PFSK-1 (cell line): ENCODE data around the gene NDEL1.

Experiments used
- FOXP2 ChIP-seq: optimal IDR thresholded peaks from 2 replicates; pipeline ENCODE3; 2011; ENCODE audit warnings: borderline replicate concordance, control low read depth, inconsistent platforms; ENCODE audit not compliant: insufficient read depth; ENCODE audit errors: extremely low read length, extremely low read depth
- POLR2AphosphoS5 ChIP-seq: IDR thresholded peaks from 2 replicates; pipeline ENCODE4 v1.6.1; 2012; ENCODE audit warnings: low read depth, mild to moderate bottlenecking, control low read depth, low read length, moderate library complexity
- REST ChIP-seq, 2 experiments: IDR thresholded peaks; 2 replicates each; pipeline versions ENCODE4 v1.6.1 to v1.8.0; 2011 to 2012; ENCODE audit warnings: low read depth in 2 of 2, low read length in 2 of 2, control low read depth in 1 of 2, inconsistent platforms in 1 of 2, mild to moderate bottlenecking in 1 of 2, moderate library complexity in 1 of 2; ENCODE audit not compliant: insufficient read depth in 1 of 2
- SIN3A ChIP-seq: IDR thresholded peaks from 2 replicates; pipeline ENCODE4 v1.6.1; 2012; ENCODE audit warnings: mild to moderate bottlenecking, low read length, moderate library complexity, borderline replicate concordance; ENCODE audit not compliant: insufficient read depth
- TAF1 ChIP-seq: IDR thresholded peaks from 2 replicates; pipeline ENCODE4 v1.6.1; 2012; ENCODE audit warnings: low read length, control low read depth, borderline replicate concordance; ENCODE audit not compliant: insufficient read depth

NDEL1 gene

GRCh38 chr17:8430966-8431365 is 4.7 kb upstream of the NDEL1 start:
- no peak for TF ChIP-seq SIN3A
- TF ChIP-seq POLR2AphosphoS5, result no peak
- no peak for TF ChIP-seq REST (IDR thresholded peaks at IDR 0.05; ENCODE audit: insufficient read depth in 1 of 2, low read depth in 2 of 2, low read length in 2 of 2)
- TF ChIP-seq FOXP2, result no peak
- TF ChIP-seq TAF1, result no peak

GRCh38 chr17:8436169-8436843 is 622 bp downstream of the NDEL1 start:
- TF ChIP-seq SIN3A (0 out of 2 replicates have a peak, but pooled peaks have one; percentile 28), TAF1 (no peak)

GRCh38 chr17:8436844-8437171 is 1.1 kb downstream of the NDEL1 start:
- TF ChIP-seq SIN3A (no peak), REST (IDR thresholded peaks at IDR 0.05; ENCODE audit: insufficient read depth in 1 of 2, low read depth in 2 of 2, low read length in 2 of 2) (no peak), FOXP2 (no peak), POLR2AphosphoS5 (no peak), TAF1 (no peak)

GRCh38 chr17:8438441-8438840 is 2.8 kb downstream of the NDEL1 start:
- no peak for TF ChIP-seq POLR2AphosphoS5
- no peak for TF ChIP-seq SIN3A
- TF ChIP-seq FOXP2, result no peak
- no peak for TF ChIP-seq REST (IDR thresholded peaks at IDR 0.05; ENCODE audit: insufficient read depth in 1 of 2, low read depth in 2 of 2, low read length in 2 of 2)
- no peak for TF ChIP-seq TAF1

GRCh38 chr17:8439681-8440080 is 4.0 kb downstream of the NDEL1 start:
- no peak for TF ChIP-seq TAF1
- TF ChIP-seq SIN3A, result no peak
- no peak for TF ChIP-seq FOXP2
- TF ChIP-seq POLR2AphosphoS5, result no peak

- no peak for TF ChIP-seq TAF1
- TF ChIP-seq REST (IDR thresholded peaks at IDR 0.05; ENCODE audit: insufficient read depth in 1 of 2, low read depth in 2 of 2, low read length in 2 of 2), result no peak
- no peak for TF ChIP-seq POLR2AphosphoS5
- TF ChIP-seq FOXP2, result no peak
- no peak for TF ChIP-seq SIN3A
Observed at GRCh38 chr17:8441690-8442089, 6.0 kb downstream of the NDEL1 start.
